NOMO-1 treated with DMSO at 0.1 percent for 48 hours (cell line): ENCODE measurements around the gene GFRA1.

Experiments used
- DNase-seq: peaks from one replicate; lab custom pipeline; 2025; ENCODE audit not compliant: unreplicated experiment; lab: John Stamatoyannopoulos, UW

GFRA1 gene

GRCh38 chr10:116132780-116133399, 140.1 kb downstream of the GFRA1 start:
- DNase-seq = no peak

GRCh38 chr10:116130006-116130405, 143.0 kb downstream of the GFRA1 start:
- DNase-seq = no peak

GRCh38 chr10:116126954-116127695, 145.9 kb downstream of the GFRA1 start:
- no peak for DNase-seq

GRCh38 chr10:116126239-116126638, 146.8 kb downstream of the GFRA1 start:
- DNase-seq = no peak

- no peak for DNase-seq
Observed at GRCh38 chr10:116125180-116125579, 147.8 kb downstream of the GFRA1 start.

- no peak for DNase-seq
Observed at GRCh38 chr10:116124777-116125176, 148.2 kb downstream of the GFRA1 start.

- DNase-seq = no peak
Observed at GRCh38 chr10:116122664-116123063, 150.3 kb downstream of the GFRA1 start.

GRCh38 chr10:116121640-116122525, 151.1 kb downstream of the GFRA1 start:
- DNase-seq = no peak

GRCh38 chr10:116120688-116121455, 152.1 kb downstream of the GFRA1 start:
- no peak for DNase-seq

- DNase-seq = no peak
Observed at GRCh38 chr10:116118847-116119246, 154.2 kb downstream of the GFRA1 start.

GRCh38 chr10:116115797-116116196, 157.2 kb downstream of the GFRA1 start:
- DNase-seq = no peak

- no peak for DNase-seq
Observed at GRCh38 chr10:116115036-116115641, 157.9 kb downstream of the GFRA1 start.

GRCh38 chr10:116113721-116114501, 159.1 kb downstream of the GFRA1 start:
- no peak for DNase-seq

GRCh38 chr10:116112232-116113231, 160.5 kb downstream of the GFRA1 start:
- no peak for DNase-seq

GRCh38 chr10:116111483-116112095, 161.4 kb downstream of the GFRA1 start:
- DNase-seq = no peak

GRCh38 chr10:116110736-116111135, 162.3 kb downstream of the GFRA1 start:
- DNase-seq = no peak

- no peak for DNase-seq
Observed at GRCh38 chr10:116109881-116110280, 163.1 kb downstream of the GFRA1 start.

GRCh38 chr10:116109481-116109880, 163.5 kb downstream of the GFRA1 start:
- no peak for DNase-seq
